IPS-18c (cell line): ENCODE data around the gene ANKRD61.
"Not testable (repeated sequence)": the region's sequence is repeated elsewhere in the genome, so short reads cannot be mapped to it uniquely, and the experiment has no call there.

Experiments used
- H3K4me3 ChIP-seq: 2 replicates; pipeline ENCODE4 v1.7.0; 2013; ENCODE audit warnings: low read depth, mild to moderate bottlenecking, low read length, moderate library complexity; ENCODE audit not compliant: insufficient read depth
- H3K9me3 ChIP-seq: one replicate; pipeline ENCODE4 v1.6.1; 2013; ENCODE audit warnings: mild to moderate bottlenecking, low read length, moderate library complexity; ENCODE audit not compliant: control insufficient read depth, insufficient read depth

The ANKRD61 gene

GRCh38 chr7:6030988-6031387 is at the start of gene ANKRD61:
TSS of gene ANKRD61 (plus strand) at chr7:6031376. CDS start at chr7:6031376, 0 bp downstream.
- Histone ChIP-seq H3K9me3 (no peaks in the 10 kb centered on the region), H3K4me3 (no peak within 1 kb of the TSS)

GRCh38 chr7:5987061-5987460 is 44.1 kb upstream of the ANKRD61 start:
- H3K4me3 ChIP-seq, H3K9me3 ChIP-seq: not testable (repeated sequence)

GRCh38 chr7:5997210-5997808 is 33.9 kb upstream of the ANKRD61 start:
- Histone ChIP-seq H3K9me3 (no peaks in the 10 kb centered on the region), H3K4me3 (no peak overlapping the region)

GRCh38 chr7:6007386-6007785 is 23.8 kb upstream of the ANKRD61 start:
- Histone ChIP-seq H3K9me3 (no peaks in the 10 kb centered on the region), H3K4me3 (no peak overlapping the region)

- H3K9me3 ChIP-seq = not testable (repeated sequence)
- peak overlapping the region; percentile 91 for H3K4me3 ChIP-seq
Observed at GRCh38 chr7:6007835-6008590, 23.2 kb upstream of the ANKRD61 start.

- Histone ChIP-seq H3K9me3 (peaks cover 2% of the 10 kb centered on the region), H3K4me3 (peak within 1 kb of the TSS; percentile 91)
Observed at GRCh38 chr7:6008668-6009611, 22.2 kb upstream of the ANKRD61 start, which contains the start of the genes AIMP2 and PMS2. TSS of gene AIMP2 (plus strand) at chr7:6009272. CDS start at chr7:6009364, 92 bp downstream. TSS of gene PMS2 (minus strand) at chr7:6009049. CDS start at chr7:6009019, 30 bp downstream.

DNA sequence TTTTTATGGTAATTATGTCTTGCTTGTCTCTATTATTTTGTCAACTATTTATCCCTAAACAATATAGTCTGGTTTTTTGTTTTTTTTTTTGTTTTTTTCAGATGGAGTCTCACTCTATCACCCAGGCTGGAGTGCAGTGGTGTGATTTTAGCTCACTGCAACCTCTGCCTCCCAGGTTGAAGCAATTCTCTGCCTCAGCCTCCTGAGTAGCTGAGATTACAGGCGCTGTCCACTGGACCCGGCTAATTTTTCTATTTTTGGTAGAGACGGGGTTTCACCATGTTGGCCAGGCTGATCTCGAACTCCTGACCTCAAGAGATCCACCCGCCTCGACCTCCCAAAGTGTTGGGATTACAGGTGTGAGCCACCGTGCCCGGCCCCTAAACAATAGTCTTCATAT is 20.8 kb upstream of the ANKRD61 start:
- H3K4me3 ChIP-seq = peak overlapping the region; percentile 90; the same call in 1 of the 2 replicates
- H3K9me3 ChIP-seq = not testable (repeated sequence)

GRCh38 chr7:6011541-6011940 is 19.6 kb upstream of the ANKRD61 start:
- H3K9me3 ChIP-seq = peaks cover 2% of the 10 kb centered on the region
- H3K4me3 ChIP-seq = no peak overlapping the region

DNA sequence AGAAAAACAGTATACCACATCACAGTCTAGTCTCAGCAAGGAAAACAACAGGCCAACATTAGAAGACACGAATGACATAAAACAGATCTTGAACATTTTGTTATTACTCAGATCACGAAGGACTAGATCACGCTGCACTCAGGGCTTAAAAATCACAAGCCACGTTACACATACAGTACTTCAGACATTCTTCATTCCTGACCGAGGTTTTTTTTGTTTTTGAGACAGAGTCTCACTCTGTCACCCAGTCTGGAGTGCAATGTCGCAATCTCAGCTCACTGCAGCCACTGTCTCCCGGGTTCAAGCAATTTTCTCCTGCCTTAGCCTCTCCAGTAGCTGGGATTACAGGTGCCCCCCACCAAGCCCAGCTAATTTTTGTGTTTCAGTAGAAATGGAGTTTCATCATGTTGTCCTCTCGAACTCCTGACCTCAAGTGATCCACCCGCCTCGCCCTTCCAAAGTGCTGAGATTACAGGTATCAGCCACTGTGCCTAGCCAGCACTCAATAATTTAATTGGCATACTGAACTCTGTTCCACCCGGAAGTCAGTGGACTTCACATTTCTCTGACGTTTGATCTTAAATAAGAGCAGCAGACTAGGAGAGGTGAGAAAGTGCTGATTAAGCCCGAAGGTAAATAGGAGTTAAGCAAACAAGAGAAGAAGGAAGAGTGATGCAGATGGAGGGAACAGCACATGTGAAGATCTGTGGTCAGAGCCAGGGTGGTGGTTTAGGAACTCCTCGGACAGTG is 18.6 kb upstream of the ANKRD61 start:
- Histone ChIP-seq H3K9me3 (peaks cover 2% of the 10 kb centered on the region), H3K4me3 (no peak overlapping the region)

GRCh38 chr7:6015917-6016652 is 15.1 kb upstream of the ANKRD61 start:
- Histone ChIP-seq H3K4me3 (no peak overlapping the region), H3K9me3 (peaks cover 2% of the 10 kb centered on the region)

DNA sequence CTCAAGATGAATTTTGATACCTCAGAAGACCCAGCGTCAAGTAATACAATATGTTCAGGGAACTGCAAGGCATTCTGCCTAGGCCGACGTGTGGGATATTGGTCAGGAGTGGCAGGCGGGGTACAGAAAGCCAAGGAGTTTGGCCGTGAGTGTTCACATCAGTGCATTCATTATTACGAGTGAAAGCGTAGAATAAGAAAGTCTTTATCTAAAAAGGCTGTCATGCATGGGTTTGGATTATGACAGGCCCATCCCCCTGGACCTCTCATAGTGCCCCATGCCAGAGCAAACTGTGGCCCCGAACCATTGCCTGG is 14.6 kb upstream of the ANKRD61 start:
- H3K9me3 ChIP-seq = peaks cover 2% of the 10 kb centered on the region
- no peak overlapping the region for H3K4me3 ChIP-seq

GRCh38 chr7:6020371-6021286 is 10.5 kb upstream of the ANKRD61 start:
- H3K9me3 ChIP-seq = no peaks in the 10 kb centered on the region
- H3K4me3 ChIP-seq = no peak overlapping the region

DNA sequence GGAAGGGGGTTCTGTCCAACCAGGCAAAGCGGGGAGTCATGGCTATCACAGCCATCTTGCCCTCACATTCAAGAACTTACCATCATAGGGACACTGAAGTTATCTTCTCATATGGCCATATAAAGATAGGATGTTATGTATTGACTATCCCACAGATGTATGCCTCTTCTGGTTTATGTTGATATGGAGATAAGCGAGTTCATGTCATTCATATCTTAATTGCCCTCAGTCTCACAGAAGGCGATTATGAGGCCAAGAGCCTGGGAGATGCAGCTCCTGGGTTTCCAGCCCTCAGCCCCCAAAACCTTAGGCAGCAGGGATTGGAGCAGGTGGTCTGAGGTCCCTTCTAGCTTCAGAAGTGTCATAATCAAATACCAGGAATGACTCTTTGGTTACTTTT is 8.5 kb upstream of the ANKRD61 start:
- H3K4me3 ChIP-seq = no peak overlapping the region
- H3K9me3 ChIP-seq = no peaks in the 10 kb centered on the region

- Histone ChIP-seq H3K9me3 (no peaks in the 10 kb centered on the region), H3K4me3 (no peak overlapping the region)
Observed at GRCh38 chr7:6023974-6024435, 7.2 kb upstream of the ANKRD61 start.

DNA sequence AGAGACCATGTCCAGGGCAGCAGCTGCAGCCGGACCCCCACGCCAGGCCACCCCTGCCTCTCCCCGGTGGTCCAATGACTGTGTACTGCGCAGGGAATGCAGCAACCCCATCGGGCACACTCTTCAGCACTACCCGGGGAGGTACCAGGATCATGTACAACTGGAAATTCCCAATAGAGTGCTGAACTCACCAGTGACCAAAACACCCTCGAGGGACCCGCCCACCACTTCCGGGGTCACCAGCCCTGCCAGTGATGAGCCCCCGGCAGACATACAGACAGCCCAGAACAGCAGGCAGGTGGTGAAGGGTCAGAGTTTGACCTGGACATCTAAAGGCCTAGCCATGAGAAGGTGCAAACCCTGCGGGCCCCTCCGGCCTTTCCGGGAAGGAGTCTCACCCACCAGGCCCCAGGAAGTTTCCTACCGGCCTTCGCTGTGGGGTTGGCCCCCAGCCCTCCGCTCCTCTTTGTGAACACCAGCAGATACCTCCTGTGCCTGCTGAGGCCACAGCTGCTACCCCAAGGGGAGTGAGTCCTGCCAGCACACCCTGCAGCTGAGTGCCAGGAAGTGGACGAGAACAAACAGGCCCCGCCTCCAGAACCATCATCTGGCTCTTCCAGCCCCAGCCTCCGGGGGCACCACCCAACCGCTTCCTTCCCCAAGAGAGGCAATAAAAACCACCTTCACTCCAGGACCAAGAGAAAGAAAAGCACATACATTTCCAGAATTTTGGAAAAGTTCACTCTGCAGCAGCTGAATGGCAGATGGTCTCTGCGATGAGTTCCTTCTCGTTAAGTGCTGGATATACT is 5.0 kb upstream of the ANKRD61 start:
- H3K4me3 ChIP-seq = no peak overlapping the region

More for the DNA sequence above, 5.0 kb upstream of the ANKRD61 start:
- H3K9me3 ChIP-seq = no peaks in the 10 kb centered on the region
